NCI-H748 (cell line): ENCODE measurements around the gene HNF1A.

Experiments used
- DNase-seq: peaks from one replicate; lab custom pipeline; 2025; ENCODE audit not compliant: unreplicated experiment; lab: John Stamatoyannopoulos, UW

The HNF1A gene

GRCh38 chr12:121008347-121009098 is 30.2 kb downstream of the HNF1A start:
- DNase-seq: no peak

GRCh38 chr12:121009741-121010140 is 31.4 kb downstream of the HNF1A start:
- peak; percentile 19 for DNase-seq

- no peak for DNase-seq
Measured at GRCh38 chr12:121010860-121011259, 32.5 kb downstream of the HNF1A start.

GRCh38 chr12:121011820-121012219 is 33.5 kb downstream of the HNF1A start:
- no peak for DNase-seq

GRCh38 chr12:121013715-121014114 is 35.4 kb downstream of the HNF1A start:
- DNase-seq: no peak

- peak; percentile 94 for DNase-seq
Measured at GRCh38 chr12:121015825-121016766, 37.8 kb downstream of the HNF1A start, which contains the start of gene C12orf43. Gene C12orf43 (minus strand): TSS chr12:121016487. CDS start chr12:121016474, 13 bp downstream.

GRCh38 chr12:121017966-121018491 is 39.7 kb downstream of the HNF1A start:
- DNase-seq: no peak

GRCh38 chr12:121018860-121019617 is 40.7 kb downstream of the HNF1A start:
- DNase-seq: no peak

- no peak for DNase-seq
Measured at GRCh38 chr12:121021754-121022153, 43.4 kb downstream of the HNF1A start.

GRCh38 chr12:121022713-121023112 is 44.4 kb downstream of the HNF1A start:
- no peak for DNase-seq

- DNase-seq: no peak
Measured at GRCh38 chr12:121023799-121024198, 45.5 kb downstream of the HNF1A start.

- no peak for DNase-seq
Measured at GRCh38 chr12:121025442-121026226, 47.3 kb downstream of the HNF1A start.

- DNase-seq: no peak
Measured at GRCh38 chr12:121026274-121027045, 48.1 kb downstream of the HNF1A start.

- no peak for DNase-seq
Measured at GRCh38 chr12:121030576-121031212, 52.4 kb downstream of the HNF1A start.

GRCh38 chr12:121033625-121034349 is 55.4 kb downstream of the HNF1A start:
- DNase-seq: no peak

GRCh38 chr12:121034616-121035305 is 56.4 kb downstream of the HNF1A start:
- no peak for DNase-seq

- DNase-seq: no peak
Measured at GRCh38 chr12:121036810-121037326, 58.5 kb downstream of the HNF1A start.
